ENCODE results near the gene CIBAR2. TPM values are rescaled to one million over a fixed set of nuclear protein-coding genes. Genes with fewer than 3 reads are reported as not detected.

Gene CIBAR2
- total RNA-seq, 1 experiment from 2014 or later, result not detected

DNA sequence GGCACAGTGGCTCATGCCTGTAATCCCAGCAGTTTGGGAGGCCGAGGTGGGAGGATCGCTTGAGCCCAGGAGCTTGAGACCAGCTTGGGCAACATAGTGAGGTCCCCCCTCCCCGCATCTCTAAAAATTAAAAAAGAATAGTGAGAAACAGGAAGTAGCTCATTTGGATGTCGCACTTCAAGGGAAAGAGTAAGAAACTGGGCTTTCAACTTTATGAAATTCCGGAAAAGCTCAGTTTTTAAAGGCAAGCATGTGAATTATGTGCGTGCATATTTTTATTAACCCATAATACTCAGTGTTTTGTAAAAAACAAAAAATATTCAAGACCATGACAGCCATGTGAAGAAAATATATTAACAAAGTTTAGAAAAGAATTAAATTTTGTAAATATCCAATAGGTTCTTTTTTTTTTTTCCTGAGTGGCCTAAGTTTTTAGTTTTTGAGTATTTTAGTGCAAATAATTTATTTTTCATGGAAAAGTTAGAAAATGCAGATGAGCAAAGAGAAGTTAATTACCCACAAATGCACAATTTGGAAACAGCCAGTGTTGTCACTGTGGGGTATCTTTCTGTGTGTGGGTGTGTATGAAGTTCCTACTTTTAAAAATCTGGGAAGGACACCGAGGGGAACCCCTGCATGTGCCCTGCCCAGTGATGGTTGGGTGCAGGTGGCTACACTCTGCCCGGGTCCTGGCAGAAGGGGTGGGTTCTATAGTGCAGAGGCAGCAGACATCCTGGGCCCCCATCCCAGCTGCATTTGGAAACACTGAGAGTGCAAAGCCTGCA lies 40.0 kb downstream of the CIBAR2 start:
- Histone ChIP-seq H3K9ac (ENCODE audit: extremely low read depth, insufficient read length, low read length) (no peak overlapping the region), H2AFZ (ENCODE audit: low read length) (no peak overlapping the region), H2BK12ac (ENCODE audit: insufficient read length, low read depth, low read length) (no peak overlapping the region), H3K23ac (ENCODE audit: insufficient read length, low read depth, low read length) (no peak overlapping the region), H3K14ac (ENCODE audit: insufficient read depth, low read length) (no peak overlapping the region), H4K5ac (ENCODE audit: insufficient read length, low read depth, low read length) (no peak overlapping the region), H2AK5ac (ENCODE audit: insufficient read length, low read length) (no peak overlapping the region), H3K27me3 (ENCODE audit: insufficient read depth, low read length) (no peaks in the 10 kb centered on the region; the same call in 1 of the 2 replicates), H2BK120ac (ENCODE audit: low read depth, low read length, poor library complexity, severe bottlenecking) (no peak overlapping the region), H3K18ac (ENCODE audit: insufficient read length, low read depth, low read length) (no peak overlapping the region), H3K9me3 (ENCODE audit: control insufficient read depth, low read depth, low read length) (no peaks in the 10 kb centered on the region), H2BK20ac (ENCODE audit: low read depth, low read length, poor library complexity, severe bottlenecking) (no peak overlapping the region), H3T11ph (ENCODE audit: low read length) (no peak overlapping the region), H3K23me2 (ENCODE audit: insufficient read length, low read depth, low read length, poor library complexity, severe bottlenecking) (no peaks in the 10 kb centered on the region), H3K27ac (ENCODE audit: insufficient read length, low read depth, low read length) (no peak overlapping the region), H4K20me1 (ENCODE audit: control insufficient read depth, insufficient read depth, insufficient read length) (no peaks in the 10 kb centered on the region), H3K56ac (ENCODE audit: insufficient read length, low read depth, low read length) (no peak overlapping the region), H3K4me2 (ENCODE audit: insufficient read depth, insufficient read length, low read length) (no peak overlapping the region), H3K4ac (ENCODE audit: low read depth, low read length) (no peak overlapping the region), H3K79me2 (ENCODE audit: insufficient read depth, low read length) (no peaks in the 10 kb centered on the region), H2BK15ac (ENCODE audit: low read depth, low read length) (no peak overlapping the region), H4K8ac (replicated peaks; ENCODE audit: insufficient read length, low read depth, low read length) (no peak overlapping the region), H3K4me1 (ENCODE audit: insufficient read depth, low read length) (no peaks in the 10 kb centered on the region), H3K79me1 (ENCODE audit: insufficient read depth, low read depth, low read length, poor library complexity, severe bottlenecking) (no peaks in the 10 kb centered on the region), H2BK5ac (ENCODE audit: insufficient read length, low read length) (no peak overlapping the region), H4K91ac (ENCODE audit: insufficient read length, low read depth, low read length) (no peak overlapping the region)
- no peak overlapping the region; a peak in 1 of 7 replicates for H3K27ac Mint-ChIP-seq
- no peak for DNase-seq
- peaks cover 26% of the 10 kb centered on the region for H3K27me3 Mint-ChIP-seq (ENCODE audit: low read depth)
- H3K36me3 Mint-ChIP-seq (ENCODE audit: insufficient read depth in 1 of 3, low read depth in 3 of 3), result peaks cover 0 to 8% (median 1%) of the 10 kb centered on the region in 3 experiments; a peak in 3 of 7 replicates
- no peaks in the 10 kb centered on the region for H3K9me3 Mint-ChIP-seq
- no CpG with 5 or more reads among the region's 8 CpGs for WGBS (ENCODE audit: extremely low coverage, insufficient read length, low lambda C conversion rate)
- TF ChIP-seq, protein P1, sequence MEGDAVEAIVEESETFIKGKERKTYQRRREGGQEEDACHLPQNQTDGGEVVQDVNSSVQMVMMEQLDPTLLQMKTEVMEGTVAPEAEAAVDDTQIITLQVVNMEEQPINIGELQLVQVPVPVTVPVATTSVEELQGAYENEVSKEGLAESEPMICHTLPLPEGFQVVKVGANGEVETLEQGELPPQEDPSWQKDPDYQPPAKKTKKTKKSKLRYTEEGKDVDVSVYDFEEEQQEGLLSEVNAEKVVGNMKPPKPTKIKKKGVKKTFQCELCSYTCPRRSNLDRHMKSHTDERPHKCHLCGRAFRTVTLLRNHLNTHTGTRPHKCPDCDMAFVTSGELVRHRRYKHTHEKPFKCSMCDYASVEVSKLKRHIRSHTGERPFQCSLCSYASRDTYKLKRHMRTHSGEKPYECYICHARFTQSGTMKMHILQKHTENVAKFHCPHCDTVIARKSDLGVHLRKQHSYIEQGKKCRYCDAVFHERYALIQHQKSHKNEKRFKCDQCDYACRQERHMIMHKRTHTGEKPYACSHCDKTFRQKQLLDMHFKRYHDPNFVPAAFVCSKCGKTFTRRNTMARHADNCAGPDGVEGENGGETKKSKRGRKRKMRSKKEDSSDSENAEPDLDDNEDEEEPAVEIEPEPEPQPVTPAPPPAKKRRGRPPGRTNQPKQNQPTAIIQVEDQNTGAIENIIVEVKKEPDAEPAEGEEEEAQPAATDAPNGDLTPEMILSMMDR (conservative IDR thresholded peaks at IDR 0.05), result no peak
- H3K4me1 Mint-ChIP-seq, result peaks cover 17 to 21% of the 10 kb centered on the region in 2 experiments
- H3K4me3 Mint-ChIP-seq, result no peak overlapping the region

Data from H9 (cell line).